RWPE2 (cell line): ENCODE data around the gene ERBB2.

Experiments used
- ATAC-seq: fragments of 200-7000 bp; cut with Tn5 transposase; 3 replicates; pipeline ENCODE4 v1.9.1; 2021; ENCODE audit warnings: low read depth
- DNase-seq: peaks from one replicate; pipeline ENCODE4 v3.0.0-alpha.2; 2020; ENCODE audit warnings: low spot score
- H3K27ac ChIP-seq: fragments of 450-650 bp; 2 replicates; pipeline ENCODE4 v1.5.1; 2017; ENCODE audit warnings: mild to moderate bottlenecking; ENCODE audit not compliant: poor library complexity, severe bottlenecking
- H3K27me3 ChIP-seq: fragments of 250-450 bp; sonication (Bioruptor Pico); 2 replicates; pipeline ENCODE4 v1.5.1; 2021; ENCODE audit warnings: mild to moderate bottlenecking, moderate library complexity; ENCODE audit not compliant: insufficient read depth, poor library complexity, severe bottlenecking
- H3K36me3 ChIP-seq: fragments of 250-450 bp; sonication (Bioruptor Pico); 2 replicates; pipeline ENCODE4 v1.5.1; 2020; ENCODE audit warnings: low read depth, mild to moderate bottlenecking, moderate library complexity
- H3K4me1 ChIP-seq: fragments of 250-450 bp; sonication (Bioruptor Pico); 2 replicates; pipeline ENCODE4 v1.5.1; 2021; ENCODE audit warnings: mild to moderate bottlenecking, moderate library complexity; ENCODE audit not compliant: insufficient read depth, poor library complexity, severe bottlenecking
- H3K4me3 ChIP-seq: fragments of 250-450 bp; sonication (Bioruptor Pico); 2 replicates; pipeline ENCODE4 v1.5.1; 2021; ENCODE audit warnings: mild to moderate bottlenecking, moderate library complexity; ENCODE audit not compliant: severe bottlenecking
- H3K9me3 ChIP-seq: fragments of 250-450 bp; sonication (Bioruptor Pico); 2 replicates; pipeline ENCODE4 v1.5.1; 2021; ENCODE audit warnings: mild to moderate bottlenecking, moderate library complexity; ENCODE audit not compliant: severe bottlenecking
- TF ChIP-seq, protein P1 (sequence below): fragments of 450-650 bp; IDR thresholded peaks from one replicate; pipeline ENCODE4 v1.5.1; 2017; ENCODE audit warnings: mild to moderate bottlenecking, moderate library complexity; ENCODE audit not compliant: poor library complexity, severe bottlenecking

The ERBB2 gene

GRCh38 chr17:39660011-39660360 lies 39.9 kb upstream of the ERBB2 start:
- H3K36me3 ChIP-seq = no peaks in the 10 kb centered on the region; the same call in 1 of the 2 replicates
- H3K27me3 ChIP-seq = no peaks in the 10 kb centered on the region
- H3K9me3 ChIP-seq = no peaks in the 10 kb centered on the region
- H3K4me3 ChIP-seq = no peak overlapping the region
- no peak overlapping the region for H3K27ac ChIP-seq
- ATAC-seq (no peak), DNase-seq (no peak)
- TF ChIP-seq, protein P1, sequence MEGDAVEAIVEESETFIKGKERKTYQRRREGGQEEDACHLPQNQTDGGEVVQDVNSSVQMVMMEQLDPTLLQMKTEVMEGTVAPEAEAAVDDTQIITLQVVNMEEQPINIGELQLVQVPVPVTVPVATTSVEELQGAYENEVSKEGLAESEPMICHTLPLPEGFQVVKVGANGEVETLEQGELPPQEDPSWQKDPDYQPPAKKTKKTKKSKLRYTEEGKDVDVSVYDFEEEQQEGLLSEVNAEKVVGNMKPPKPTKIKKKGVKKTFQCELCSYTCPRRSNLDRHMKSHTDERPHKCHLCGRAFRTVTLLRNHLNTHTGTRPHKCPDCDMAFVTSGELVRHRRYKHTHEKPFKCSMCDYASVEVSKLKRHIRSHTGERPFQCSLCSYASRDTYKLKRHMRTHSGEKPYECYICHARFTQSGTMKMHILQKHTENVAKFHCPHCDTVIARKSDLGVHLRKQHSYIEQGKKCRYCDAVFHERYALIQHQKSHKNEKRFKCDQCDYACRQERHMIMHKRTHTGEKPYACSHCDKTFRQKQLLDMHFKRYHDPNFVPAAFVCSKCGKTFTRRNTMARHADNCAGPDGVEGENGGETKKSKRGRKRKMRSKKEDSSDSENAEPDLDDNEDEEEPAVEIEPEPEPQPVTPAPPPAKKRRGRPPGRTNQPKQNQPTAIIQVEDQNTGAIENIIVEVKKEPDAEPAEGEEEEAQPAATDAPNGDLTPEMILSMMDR = no peak
- H3K4me1 ChIP-seq = no peaks in the 10 kb centered on the region

GRCh38 chr17:39660397-39661385 lies 39.2 kb upstream of the ERBB2 start:
- Histone ChIP-seq H3K4me1 (no peaks in the 10 kb centered on the region), H3K4me3 (no peak overlapping the region), H3K36me3 (no peaks in the 10 kb centered on the region; the same call in 1 of the 2 replicates), H3K27ac (no peak overlapping the region), H3K27me3 (no peaks in the 10 kb centered on the region), H3K9me3 (no peaks in the 10 kb centered on the region)
- no peak for DNase-seq
- no peak for ATAC-seq
- TF ChIP-seq, protein P1 = no peak

- Histone ChIP-seq H3K27me3 (no peaks in the 10 kb centered on the region), H3K4me1 (no peaks in the 10 kb centered on the region), H3K9me3 (no peaks in the 10 kb centered on the region), H3K36me3 (no peaks in the 10 kb centered on the region; the same call in 1 of the 2 replicates), H3K4me3 (no peak overlapping the region), H3K27ac (no peak overlapping the region)
- ATAC-seq (no peak), DNase-seq (no peak)
- TF ChIP-seq, protein P1 = no peak
Measured at GRCh38 chr17:39661744-39662541, 37.9 kb upstream of the ERBB2 start.

GRCh38 chr17:39662551-39663339 lies 37.1 kb upstream of the ERBB2 start:
- H3K27ac ChIP-seq = no peak overlapping the region
- H3K9me3 ChIP-seq = no peaks in the 10 kb centered on the region
- H3K36me3 ChIP-seq = no peaks in the 10 kb centered on the region; the same call in 1 of the 2 replicates
- no peak for DNase-seq
- no peaks in the 10 kb centered on the region for H3K27me3 ChIP-seq
- H3K4me1 ChIP-seq = no peaks in the 10 kb centered on the region
- no peak overlapping the region for H3K4me3 ChIP-seq
- TF ChIP-seq, protein P1 = no peak
- no peak for ATAC-seq
